MCF 10A (cell line): ENCODE measurements around the gene MYO16. TPM values are rescaled to one million over a fixed set of nuclear protein-coding genes. Genes with fewer than 3 reads are reported as not detected.
A peak's percentile ranks its signal among the peaks of the same experiment; 100 is the strongest.

Experiments used
- BruUV-seq: library from RNA; stranded (reverse); fragments of 400-500 nt; replicated peaks from 2 replicates; lab custom pipeline; 2021; lab: Mats Ljungman, UMichigan
- CTCF ChIA-PET: fragments of 300-600 bp; sonication (Branson Sonifier 250); formaldehyde crosslinking; extraction: SDS; loops from one replicate; lab custom pipeline; 2021; ENCODE audit warnings: antibody characterized with exemption, inconsistent platforms; lab: Yijun Ruan, JAX
- POLR2A ChIA-PET: fragments of 300-600, 350-650 bp; sonication (Branson Sonifier 250); formaldehyde crosslinking; extraction: SDS; loops from one replicate; lab custom pipeline; 2020; ENCODE audit warnings: antibody characterized with exemption, inconsistent platforms; lab: Yijun Ruan, JAX
- DNase-seq: peaks from one replicate; pipeline ENCODE4 v3.0.0-alpha.2; 2018; ENCODE audit not compliant: unreplicated experiment
- H3K27ac Mint-ChIP-seq: one replicate; pipeline ENCODE4 v1.8.0; 2022; ENCODE audit warnings: mild to moderate bottlenecking, low read depth, mixed read lengths; ENCODE audit not compliant: unreplicated experiment
- H3K27me3 Mint-ChIP-seq: one replicate; pipeline ENCODE4 v1.8.0; 2022; ENCODE audit warnings: mixed read lengths; ENCODE audit not compliant: insufficient read depth, unreplicated experiment
- H3K36me3 Mint-ChIP-seq: one replicate; pipeline ENCODE4 v1.8.0; 2022; ENCODE audit warnings: mild to moderate bottlenecking, moderate library complexity, mixed read lengths; ENCODE audit not compliant: insufficient read depth, unreplicated experiment
- H3K4me1 Mint-ChIP-seq: one replicate; pipeline ENCODE4 v1.8.0; 2022; ENCODE audit warnings: mixed read lengths; ENCODE audit not compliant: insufficient read depth, unreplicated experiment
- H3K4me3 Mint-ChIP-seq: one replicate; pipeline ENCODE4 v1.8.0; 2022; ENCODE audit warnings: mild to moderate bottlenecking, moderate library complexity, mixed read lengths; ENCODE audit not compliant: unreplicated experiment
- H3K9me3 Mint-ChIP-seq: one replicate; pipeline ENCODE4 v1.8.0; 2022; ENCODE audit warnings: mixed read lengths; ENCODE audit not compliant: unreplicated experiment
- intact Hi-C: fragments of 100-400 bp; cut with micrococcal nuclease; formaldehyde crosslinking; loops from 2 replicates; pipeline ENCODE4 v1.14.1; 2022
- total RNA-seq: library from RNA; stranded (reverse); gene quantifications from 2 replicates; pipeline ENCODE4 v1.2.3, GENCODE V29; 2022
- TF ChIP-seq, protein P1 (sequence below): fragments of 200-600 bp; IDR thresholded peaks from one replicate; pipeline ENCODE4 v1.8.0; 2022; ENCODE audit warnings: antibody characterized with exemption, mild to moderate bottlenecking; ENCODE audit not compliant: unreplicated experiment

Gene MYO16
- total RNA-seq, 1 experiment from 2014 or later: not detected

DNA sequence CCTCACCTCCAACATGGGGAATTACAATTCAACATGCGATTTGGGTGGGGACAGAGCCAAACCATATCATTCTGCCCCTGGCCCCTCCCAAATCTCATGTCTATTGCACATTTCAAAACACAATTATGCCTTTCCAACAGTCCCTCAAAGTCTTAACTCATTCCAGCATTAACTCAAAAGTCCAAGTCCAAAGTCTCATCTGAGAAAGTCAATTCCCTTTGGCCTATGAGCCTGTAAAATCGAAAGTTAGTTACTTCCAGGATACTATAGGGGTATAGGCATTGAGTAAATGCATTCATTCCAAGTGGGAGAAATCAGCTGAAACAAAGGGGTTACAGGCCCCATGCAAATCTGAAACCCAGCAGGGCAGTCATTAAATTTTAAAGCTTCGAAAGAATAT, 598.8 kb downstream of the MYO16 start:
- Mint-ChIP-seq H3K27ac (no peak overlapping the region), H3K9me3 (peaks cover 10% of the 10 kb centered on the region), H3K36me3 (peaks cover 91% of the 10 kb centered on the region), H3K4me3 (no peak overlapping the region), H3K4me1 (no peaks in the 10 kb centered on the region), H3K27me3 (no peaks in the 10 kb centered on the region)
- CTCF ChIA-PET: no interaction called here
- intact Hi-C loops: no loop called here
- TF ChIP-seq, protein P1, sequence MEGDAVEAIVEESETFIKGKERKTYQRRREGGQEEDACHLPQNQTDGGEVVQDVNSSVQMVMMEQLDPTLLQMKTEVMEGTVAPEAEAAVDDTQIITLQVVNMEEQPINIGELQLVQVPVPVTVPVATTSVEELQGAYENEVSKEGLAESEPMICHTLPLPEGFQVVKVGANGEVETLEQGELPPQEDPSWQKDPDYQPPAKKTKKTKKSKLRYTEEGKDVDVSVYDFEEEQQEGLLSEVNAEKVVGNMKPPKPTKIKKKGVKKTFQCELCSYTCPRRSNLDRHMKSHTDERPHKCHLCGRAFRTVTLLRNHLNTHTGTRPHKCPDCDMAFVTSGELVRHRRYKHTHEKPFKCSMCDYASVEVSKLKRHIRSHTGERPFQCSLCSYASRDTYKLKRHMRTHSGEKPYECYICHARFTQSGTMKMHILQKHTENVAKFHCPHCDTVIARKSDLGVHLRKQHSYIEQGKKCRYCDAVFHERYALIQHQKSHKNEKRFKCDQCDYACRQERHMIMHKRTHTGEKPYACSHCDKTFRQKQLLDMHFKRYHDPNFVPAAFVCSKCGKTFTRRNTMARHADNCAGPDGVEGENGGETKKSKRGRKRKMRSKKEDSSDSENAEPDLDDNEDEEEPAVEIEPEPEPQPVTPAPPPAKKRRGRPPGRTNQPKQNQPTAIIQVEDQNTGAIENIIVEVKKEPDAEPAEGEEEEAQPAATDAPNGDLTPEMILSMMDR: no peak
- POLR2A ChIA-PET: interaction anchor here (0.7 to 1.2 kb wide), 2 partner anchors 14 to 36 kb away, joined by 3 read pairs; no protein-coding TSS in a partner anchor
- DNase-seq: no peak
- BruUV-seq: no TSS peak

DNA sequence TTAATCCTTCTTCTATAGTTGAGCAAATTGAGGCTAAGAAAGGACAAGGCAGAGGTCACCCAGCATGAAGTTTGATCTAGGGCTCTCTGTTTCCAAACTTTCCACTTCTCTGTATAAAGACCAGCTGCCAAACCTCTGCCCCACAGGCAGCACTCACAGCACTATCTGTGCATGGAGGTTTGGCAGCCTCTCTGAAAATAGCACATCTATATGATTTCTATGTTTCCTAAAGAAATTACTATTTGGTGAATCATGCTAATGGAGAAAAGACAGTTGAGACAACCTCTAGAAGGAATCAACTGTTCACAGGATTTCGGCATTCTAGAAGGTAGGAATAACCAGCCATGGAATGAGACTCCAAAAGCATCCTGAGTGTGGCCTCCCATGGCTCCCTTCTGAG, 602.5 kb downstream of the MYO16 start:
- no peak for DNase-seq
- ChIA-PET CTCF (no interaction called here), POLR2A (no interaction called here)
- Mint-ChIP-seq H3K4me3 (no peak overlapping the region), H3K4me1 (peaks cover 4% of the 10 kb centered on the region), H3K9me3 (peaks cover 10% of the 10 kb centered on the region), H3K27ac (no peak overlapping the region), H3K36me3 (peaks cover 99% of the 10 kb centered on the region), H3K27me3 (no peaks in the 10 kb centered on the region)
- BruUV-seq: no TSS peak
- TF ChIP-seq, protein P1: no peak
- intact Hi-C loops: no loop called here

DNA sequence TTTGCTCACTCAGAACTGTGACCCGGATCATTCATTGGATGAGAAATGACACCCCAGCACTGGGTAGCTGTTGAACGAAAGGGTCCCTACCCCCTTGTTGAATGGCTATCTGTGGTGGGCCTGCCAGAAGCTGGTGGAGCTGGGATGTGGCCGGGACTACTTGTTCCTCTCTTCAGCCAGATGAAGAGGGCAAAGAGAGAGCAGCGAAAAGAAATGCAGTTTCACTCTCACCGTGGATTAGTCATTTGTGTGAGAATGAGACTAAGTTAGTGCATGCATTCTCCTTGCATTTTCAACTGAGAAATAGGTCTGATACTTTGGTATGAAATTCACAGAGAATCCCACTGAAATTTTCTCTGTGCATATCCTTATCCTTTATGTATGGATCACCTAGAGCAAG, 603.9 kb downstream of the MYO16 start:
- no TSS peak for BruUV-seq
- CTCF ChIA-PET: interaction anchor here (0.8 kb wide), 1 partner anchor 550 kb away, joined by 8 read pairs; no protein-coding TSS in a partner anchor
- H3K27ac Mint-ChIP-seq: no peak overlapping the region
- no peaks in the 10 kb centered on the region for H3K27me3 Mint-ChIP-seq
- H3K4me3 Mint-ChIP-seq: no peak overlapping the region
- intact Hi-C loops: no loop called here
- POLR2A ChIA-PET: no interaction called here
- H3K36me3 Mint-ChIP-seq: peaks cover 96% of the 10 kb centered on the region
- peaks cover 4% of the 10 kb centered on the region for H3K4me1 Mint-ChIP-seq
- peaks cover 10% of the 10 kb centered on the region for H3K9me3 Mint-ChIP-seq
- TF ChIP-seq, protein P1: no peak
- no peak for DNase-seq

DNA sequence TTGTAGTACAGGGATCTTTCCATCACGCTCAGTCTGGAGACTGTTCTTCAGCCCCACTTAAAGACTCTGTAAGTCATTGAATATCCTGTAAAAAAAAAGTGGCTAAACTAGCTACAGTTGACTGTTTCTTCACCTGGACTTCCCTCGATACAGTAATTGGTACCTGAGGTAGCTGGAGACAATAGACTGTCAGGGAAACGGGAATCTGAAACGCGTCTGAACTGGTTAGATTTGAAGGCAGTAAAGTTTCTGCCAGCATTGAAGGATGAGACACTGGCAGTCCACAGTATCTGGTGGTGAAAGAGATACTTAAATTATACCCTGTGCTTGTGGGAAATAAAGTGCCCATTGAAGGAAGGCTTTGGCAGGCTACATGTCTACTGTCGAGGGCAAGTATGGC, 606.5 kb downstream of the MYO16 start:
- Mint-ChIP-seq H3K27ac (peak overlapping the region; percentile 53), H3K4me3 (no peak overlapping the region), H3K36me3 (peaks cover 81% of the 10 kb centered on the region), H3K4me1 (peaks cover 12% of the 10 kb centered on the region), H3K27me3 (no peaks in the 10 kb centered on the region), H3K9me3 (no peaks in the 10 kb centered on the region)
- intact Hi-C loops: no loop called here
- DNase-seq: peak; percentile 67
- BruUV-seq: no TSS peak
- ChIA-PET POLR2A (interaction anchor here (0.8 to 1.1 kb wide), 2 partner anchors 13 to 544 kb away, joined by 3 read pairs; no protein-coding TSS in a partner anchor), CTCF (interaction anchor here (0.6 to 2.0 kb wide), 6 partner anchors 35 to 1122 kb away, joined by 3 to 5 read pairs (median 3); no protein-coding TSS in a partner anchor)
- TF ChIP-seq, protein P1: no peak
